Left lung (tissue), 10 donors: ENCODE measurements around the gene CD82. TPM values are rescaled to one million over a fixed set of nuclear protein-coding genes. Genes with fewer than 3 reads are reported as not detected.

Experiments
- ATAC-seq: fragments of 200-7000 bp; cut with Tn5 transposase; one replicate; pipeline ENCODE4 v1.9.1; 2020; ENCODE audit warnings: moderate library complexity
- DNase-seq, 4 donors: peaks; one replicate each; pipeline ENCODE4 v3.0.0-alpha.2; 2013 to 2020
- H3K27ac ChIP-seq, 2 donors: fragments of 200-600 bp; sonication (generic) in 1 of 2; one replicate each; pipeline versions ENCODE4 v1.5.0 to v1.8.0; 2020 to 2021
- H3K27me3 ChIP-seq, 2 donors: fragments of 200-600 bp; sonication (generic) in 1 of 2; one replicate each; pipeline versions ENCODE4 v1.5.0 to v1.8.0; 2020 to 2021
- H3K36me3 ChIP-seq, 2 donors: fragments of 200-600 bp; sonication (generic) in 1 of 2; one replicate each; pipeline versions ENCODE4 v1.5.0 to v1.8.0; 2020 to 2021
- H3K4me1 ChIP-seq, 2 donors: fragments of 200-600 bp; one replicate each; pipeline ENCODE4 v1.8.0; 2021
- H3K4me3 ChIP-seq, 2 donors: fragments of 200-600 bp; sonication (generic) in 1 of 2; one replicate each; pipeline versions ENCODE4 v1.5.0 to v1.8.0; 2020 to 2021; ENCODE audit warnings: mild to moderate bottlenecking in 1 of 2
- H3K9me3 ChIP-seq, 2 donors: fragments of 200-600 bp; sonication (generic) in 1 of 2; one replicate each; pipeline versions ENCODE4 v1.5.0 to v1.8.0; 2020 to 2021
- CTCF ChIP-seq, 2 donors: fragments of 200-600 bp; sonication (generic) in 1 of 2; IDR thresholded peaks; one replicate each; pipeline versions ENCODE4 v1.5.0 to v1.8.0; 2021; ENCODE audit warnings: antibody characterized with exemption in 2 of 2
- intact Hi-C, 2 donors: fragments of 100-400 bp; cut with DNase I; formaldehyde crosslinking; loops; one replicate each; pipeline versions ENCODE4 v1.11.2 to v1.14.2; 2022
- polyA plus RNA-seq, 6 donors: library from polyadenylated mRNA; unstranded; fragments of 120-200 nt; gene quantifications; one replicate each; pipeline ENCODE4 v1.2.1, GENCODE V29; 2013; ENCODE audit not compliant: insufficient read length in 6 of 6
- total RNA-seq, 2 donors: library from RNA; stranded (reverse); fragmentation: NEBNext Ultra II Directional; extraction: Animal tissue kit (Norgen Biotek cat#: 25700); gene quantifications; one replicate each; pipeline ENCODE4 v1.2.1, GENCODE V29; 2021
- donor health status: DM: no; HTN: yes; CAD: no.
- donor health status: DM: no; HTN: no; CAD: no.

CD82 gene
- total and polyA plus RNA-seq, 8 donors = 33.7 to 244 (median 54.6) TPM

- Histone ChIP-seq H3K4me1 (peaks cover 0 to 45% of the 10 kb centered on the region in 2 donors), H3K36me3 (peaks cover 0 to 76% of the 10 kb centered on the region in 2 donors), H3K9me3 (no peaks in the 10 kb centered on the region), H3K27me3 (no peaks in the 10 kb centered on the region), H3K27ac (peak overlapping the region in 1 of 2 donors; percentile 53), H3K4me3 (no peak overlapping the region)
- no peak for TF ChIP-seq CTCF (IDR thresholded peaks at IDR 0.05)
- ATAC-seq (peak; percentile 14), DNase-seq (no peak)
- intact Hi-C loops = no loop called here
Observed at GRCh38 chr11:44611687-44612434, 46.4 kb downstream of the CD82 start.

- DNase-seq (no peak), ATAC-seq (no peak)
- Histone ChIP-seq H3K4me3 (no peak overlapping the region), H3K9me3 (no peaks in the 10 kb centered on the region), H3K4me1 (peaks cover 0 to 36% of the 10 kb centered on the region in 2 donors), H3K27me3 (no peaks in the 10 kb centered on the region), H3K36me3 (peaks cover 0 to 75% of the 10 kb centered on the region in 2 donors), H3K27ac (no peak overlapping the region)
- TF ChIP-seq CTCF (IDR thresholded peaks at IDR 0.05) = no peak
- intact Hi-C loops = no loop called here
Observed at GRCh38 chr11:44613153-44613552, 47.7 kb downstream of the CD82 start.

GRCh38 chr11:44614281-44614775 lies 48.9 kb downstream of the CD82 start:
- TF ChIP-seq CTCF (IDR thresholded peaks at IDR 0.05) = no peak
- H3K27ac ChIP-seq = no peak overlapping the region
- no peak for ATAC-seq
- no peak overlapping the region for H3K4me3 ChIP-seq
- H3K27me3 ChIP-seq = no peaks in the 10 kb centered on the region
- DNase-seq = no peak
- peaks cover 0 to 25% of the 10 kb centered on the region in 2 donors for H3K4me1 ChIP-seq
- peaks cover 0 to 76% of the 10 kb centered on the region in 2 donors for H3K36me3 ChIP-seq
- no peaks in the 10 kb centered on the region for H3K9me3 ChIP-seq
- intact Hi-C loops = no loop called here

DNA sequence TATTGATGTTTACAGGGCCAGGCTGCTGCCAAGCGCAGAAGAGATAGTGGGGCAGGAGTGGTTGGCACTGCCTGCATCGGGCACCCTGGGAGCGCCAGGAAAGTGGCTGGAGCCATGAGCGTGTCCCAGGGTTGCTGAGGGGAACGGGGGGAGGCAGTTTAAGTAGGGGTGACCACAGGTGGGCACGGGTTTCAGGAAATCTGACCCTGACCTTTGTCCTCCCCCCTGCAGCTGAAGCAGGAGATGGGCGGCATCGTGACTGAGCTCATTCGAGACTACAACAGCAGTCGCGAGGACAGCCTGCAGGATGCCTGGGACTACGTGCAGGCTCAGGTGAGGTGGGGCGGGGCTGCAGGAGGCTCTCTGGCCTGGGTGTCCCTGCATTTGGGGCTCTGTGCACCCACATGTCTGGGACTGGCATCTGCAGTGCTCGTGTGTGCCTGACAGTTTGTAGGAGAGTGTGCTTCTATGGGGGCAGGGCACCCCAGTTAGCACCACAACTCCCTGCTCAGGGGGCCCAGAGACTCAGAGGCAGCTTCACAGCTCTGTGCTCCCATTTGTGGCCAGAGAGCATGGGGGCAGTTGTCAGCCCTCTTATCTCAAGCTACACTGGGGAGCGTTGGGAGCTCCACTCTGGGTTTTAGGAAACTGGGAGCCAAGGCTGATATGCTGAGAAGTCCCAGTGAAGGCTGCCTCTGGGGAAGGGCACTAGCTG lies 49.7 kb downstream of the CD82 start:
- no peak for TF ChIP-seq CTCF (IDR thresholded peaks at IDR 0.05)
- DNase-seq (peak in 1 of 4 donors; percentile 10), ATAC-seq (no peak)
- Histone ChIP-seq H3K36me3 (peaks cover 0 to 85% of the 10 kb centered on the region in 2 donors), H3K27ac (no peak overlapping the region), H3K9me3 (no peaks in the 10 kb centered on the region), H3K27me3 (no peaks in the 10 kb centered on the region), H3K4me3 (no peak overlapping the region), H3K4me1 (peaks cover 0 to 19% of the 10 kb centered on the region in 2 donors)
- intact Hi-C loops = loop anchor here in 1 of 2 donors (5.0 kb wide), 1 partner anchor 58 kb away; no protein-coding TSS in a partner anchor
